Prostate gland (tissue), 2 donors: ENCODE results near the gene ANKRD63.

Source experiments
- CTCF ChIP-seq, 4 experiments: fragments of 200-600 bp in 2 of 4; fragments of 450-650 bp in 2 of 4; sonication (generic) in 2 of 4; IDR thresholded peaks; 1 replicate in 3 of 4; 2 replicates in 1 of 4; pipeline ENCODE4 v1.5.1; 2016 to 2019; ENCODE audit warnings: antibody characterized with exemption in 4 of 4, mild to moderate bottlenecking in 2 of 4, moderate library complexity in 2 of 4
- POLR2A ChIP-seq: fragments of 450-650 bp; IDR thresholded peaks from one replicate; pipeline ENCODE4 v1.6.1; 2016; ENCODE audit warnings: antibody characterized with exemption, mild to moderate bottlenecking
- POLR2AphosphoS5 ChIP-seq: sonication (generic); formaldehyde crosslinking; IDR thresholded peaks from one replicate; pipeline ENCODE4 v1.6.1; 2017; ENCODE audit warnings: antibody characterized with exemption

DNA sequence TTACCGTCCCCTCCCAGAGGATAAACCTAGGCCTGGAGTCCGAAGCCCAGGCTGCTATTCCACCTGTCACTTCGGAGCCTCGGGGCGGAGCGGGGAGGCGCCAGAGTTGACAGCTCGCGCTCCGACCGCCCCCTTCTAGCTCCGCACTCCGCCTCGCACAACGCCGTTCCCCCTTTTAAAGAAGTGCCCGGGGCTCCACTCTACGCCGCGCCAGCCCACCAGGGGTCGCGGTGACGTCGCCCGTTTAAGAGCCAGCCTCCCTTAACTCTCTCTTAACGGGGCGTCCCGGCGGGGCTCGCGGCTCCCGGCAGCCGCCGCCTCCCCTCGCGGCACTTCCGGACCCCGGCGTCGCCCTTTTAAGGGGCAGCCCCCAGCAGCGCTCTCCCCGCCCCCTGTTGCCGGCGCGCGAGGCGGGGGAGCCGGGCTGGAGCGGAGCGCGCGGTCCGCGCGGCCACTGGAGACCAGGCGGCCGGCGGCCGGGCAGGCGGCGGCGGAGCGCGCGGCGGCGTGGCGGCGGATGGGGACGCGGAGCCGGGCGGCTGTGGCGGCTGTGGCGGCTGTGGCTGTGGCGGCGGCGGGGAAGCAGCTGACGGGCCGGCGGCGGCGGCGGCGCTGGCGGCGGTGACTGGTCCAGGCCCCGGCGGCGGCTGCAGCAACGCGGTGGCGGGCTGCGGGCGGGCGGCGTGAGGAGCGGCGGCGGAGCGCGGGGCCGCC lies 40.5 kb upstream of the ANKRD63 start, which contains the start of gene INAFM2:
- peak; percentile 57 to 88 (median 71) for TF ChIP-seq CTCF (IDR thresholded peaks at IDR 0.05)
- no peak for TF ChIP-seq POLR2A
- peak; percentile 69 for TF ChIP-seq POLR2AphosphoS5
